ENCODE results near the gene DENND1C. TPM values are rescaled to one million over a fixed set of nuclear protein-coding genes. Genes with fewer than 3 reads are reported as not detected.

Gene DENND1C
- total RNA-seq, 2 donors from 2014 or later, result 92.1 to 105 TPM

GRCh38 chr19:6479836-6480398 lies 1.7 kb downstream of the DENND1C start:
- Mint-ChIP-seq H3K4me3 (peak overlapping the region; percentile 92 to 93), H3K36me3 (ENCODE audit: insufficient read depth in 2 of 2) (peaks cover 3 to 7% of the 10 kb centered on the region in 2 donors), H3K4me1 (ENCODE audit: low read depth) (peaks cover 24% of the 10 kb centered on the region), H3K27me3 (ENCODE audit: low read depth) (no peaks in the 10 kb centered on the region), H3K27ac (peak overlapping the region; percentile 90), H3K9me3 (no peaks in the 10 kb centered on the region)
- ATAC-seq (replicated peaks in 1 of 2) (no peak), DNase-seq (no peak)

GRCh38 chr19:6478815-6479214 lies 2.8 kb downstream of the DENND1C start:
- H3K4me3 Mint-ChIP-seq, result no peak overlapping the region
- ATAC-seq (replicated peaks in 1 of 2) (no peak), DNase-seq (no peak)
- H3K27ac Mint-ChIP-seq, result no peak overlapping the region
- H3K9me3 Mint-ChIP-seq, result no peaks in the 10 kb centered on the region
- peaks cover 3 to 10% of the 10 kb centered on the region in 2 donors for H3K36me3 Mint-ChIP-seq (ENCODE audit: insufficient read depth in 2 of 2)
- H3K4me1 Mint-ChIP-seq (ENCODE audit: low read depth), result peaks cover 24% of the 10 kb centered on the region
- no peaks in the 10 kb centered on the region for H3K27me3 Mint-ChIP-seq (ENCODE audit: low read depth)

- Mint-ChIP-seq H3K4me3 (no peak overlapping the region), H3K4me1 (ENCODE audit: low read depth) (peaks cover 18% of the 10 kb centered on the region), H3K27me3 (ENCODE audit: low read depth) (no peaks in the 10 kb centered on the region), H3K9me3 (no peaks in the 10 kb centered on the region), H3K36me3 (ENCODE audit: insufficient read depth in 2 of 2) (peaks cover 3 to 11% of the 10 kb centered on the region in 2 donors), H3K27ac (no peak overlapping the region)
- no peak for ATAC-seq (replicated peaks in 1 of 2)
- DNase-seq, result no peak
Observed at GRCh38 chr19:6476896-6477431, 4.6 kb downstream of the DENND1C start.

GRCh38 chr19:6476155-6476895 lies 5.3 kb downstream of the DENND1C start:
- ATAC-seq (replicated peaks in 1 of 2) (peak; percentile 82 to 83), DNase-seq (peak; percentile 63 to 84)
- no peak overlapping the region for H3K4me3 Mint-ChIP-seq
- H3K4me1 Mint-ChIP-seq (ENCODE audit: low read depth), result peaks cover 13% of the 10 kb centered on the region
- no peaks in the 10 kb centered on the region for H3K9me3 Mint-ChIP-seq
- H3K27me3 Mint-ChIP-seq (ENCODE audit: low read depth), result no peaks in the 10 kb centered on the region
- H3K27ac Mint-ChIP-seq, result no peak overlapping the region
- H3K36me3 Mint-ChIP-seq (ENCODE audit: insufficient read depth in 2 of 2), result peaks cover 3 to 11% of the 10 kb centered on the region in 2 donors

- ATAC-seq (replicated peaks in 1 of 2), result no peak
- Mint-ChIP-seq H3K4me1 (ENCODE audit: low read depth) (peaks cover 9% of the 10 kb centered on the region), H3K9me3 (no peaks in the 10 kb centered on the region)
Observed at GRCh38 chr19:6475321-6476108, 6.1 kb downstream of the DENND1C start.

GRCh38 chr19:6473647-6474046 lies 7.9 kb downstream of the DENND1C start:
- peaks cover 0 to 5% of the 10 kb centered on the region in 2 donors for H3K36me3 Mint-ChIP-seq (ENCODE audit: insufficient read depth in 2 of 2)

More at GRCh38 chr19:6475321-6476108, 6.1 kb downstream of the DENND1C start:
- Mint-ChIP-seq H3K36me3 (ENCODE audit: insufficient read depth in 2 of 2) (peaks cover 0 to 11% of the 10 kb centered on the region in 2 donors), H3K4me3 (no peak overlapping the region), H3K27me3 (ENCODE audit: low read depth) (no peaks in the 10 kb centered on the region), H3K27ac (no peak overlapping the region)
- no peak for DNase-seq

GRCh38 chr19:6472713-6473112 lies 8.9 kb downstream of the DENND1C start:
- ATAC-seq (replicated peaks in 1 of 2) (no peak), DNase-seq (no peak)
- no peaks in the 10 kb centered on the region for H3K9me3 Mint-ChIP-seq
- H3K27me3 Mint-ChIP-seq (ENCODE audit: low read depth), result no peaks in the 10 kb centered on the region
- H3K4me3 Mint-ChIP-seq, result no peak overlapping the region
- H3K36me3 Mint-ChIP-seq (ENCODE audit: insufficient read depth in 2 of 2), result peaks cover 0 to 7% of the 10 kb centered on the region in 2 donors
- H3K4me1 Mint-ChIP-seq (ENCODE audit: low read depth), result no peaks in the 10 kb centered on the region
- H3K27ac Mint-ChIP-seq, result no peak overlapping the region

More at GRCh38 chr19:6473647-6474046, 7.9 kb downstream of the DENND1C start:
- H3K4me1 Mint-ChIP-seq (ENCODE audit: low read depth), result no peaks in the 10 kb centered on the region
- no peak overlapping the region for H3K4me3 Mint-ChIP-seq
- DNase-seq (no peak), ATAC-seq (replicated peaks in 1 of 2) (no peak)
- H3K9me3 Mint-ChIP-seq, result no peaks in the 10 kb centered on the region
- no peaks in the 10 kb centered on the region for H3K27me3 Mint-ChIP-seq (ENCODE audit: low read depth)
- H3K27ac Mint-ChIP-seq, result peak overlapping the region; percentile 65

- no peaks in the 10 kb centered on the region for H3K9me3 Mint-ChIP-seq
- no peaks in the 10 kb centered on the region for H3K4me1 Mint-ChIP-seq (ENCODE audit: low read depth)
- peaks cover 0 to 6% of the 10 kb centered on the region in 2 donors for H3K36me3 Mint-ChIP-seq (ENCODE audit: insufficient read depth in 2 of 2)
- DNase-seq (no peak), ATAC-seq (replicated peaks in 1 of 2) (no peak)
- H3K4me3 Mint-ChIP-seq, result no peak overlapping the region
- no peak overlapping the region for H3K27ac Mint-ChIP-seq
- no peaks in the 10 kb centered on the region for H3K27me3 Mint-ChIP-seq (ENCODE audit: low read depth)
Observed at GRCh38 chr19:6471076-6471475, 10.5 kb downstream of the DENND1C start.

- peaks cover 0 to 6% of the 10 kb centered on the region in 2 donors for H3K36me3 Mint-ChIP-seq (ENCODE audit: insufficient read depth in 2 of 2)
- H3K27ac Mint-ChIP-seq, result no peak overlapping the region
- ATAC-seq (replicated peaks in 1 of 2) (no peak), DNase-seq (no peak)
- no peaks in the 10 kb centered on the region for H3K4me1 Mint-ChIP-seq (ENCODE audit: low read depth)
- no peaks in the 10 kb centered on the region for H3K9me3 Mint-ChIP-seq
- H3K27me3 Mint-ChIP-seq (ENCODE audit: low read depth), result no peaks in the 10 kb centered on the region
- no peak overlapping the region for H3K4me3 Mint-ChIP-seq
Observed at GRCh38 chr19:6470173-6470572, 11.4 kb downstream of the DENND1C start.

GRCh38 chr19:6467384-6467783 lies 14.2 kb downstream of the DENND1C start:
- ATAC-seq (replicated peaks in 1 of 2) (no peak), DNase-seq (no peak)
- H3K27ac Mint-ChIP-seq, result no peak overlapping the region
- H3K36me3 Mint-ChIP-seq (ENCODE audit: insufficient read depth in 2 of 2), result peaks cover 0 to 2% of the 10 kb centered on the region in 2 donors
- no peak overlapping the region for H3K4me3 Mint-ChIP-seq
- H3K27me3 Mint-ChIP-seq (ENCODE audit: low read depth), result no peaks in the 10 kb centered on the region
- H3K9me3 Mint-ChIP-seq, result no peaks in the 10 kb centered on the region
- peaks cover 6% of the 10 kb centered on the region for H3K4me1 Mint-ChIP-seq (ENCODE audit: low read depth)

GRCh38 chr19:6466526-6467248 lies 14.9 kb downstream of the DENND1C start:
- H3K9me3 Mint-ChIP-seq, result no peaks in the 10 kb centered on the region
- ATAC-seq (replicated peaks in 1 of 2), result no peak
- H3K4me3 Mint-ChIP-seq, result no peak overlapping the region
- no peaks in the 10 kb centered on the region for H3K27me3 Mint-ChIP-seq (ENCODE audit: low read depth)
- H3K27ac Mint-ChIP-seq, result no peak overlapping the region
- H3K36me3 Mint-ChIP-seq (ENCODE audit: insufficient read depth in 2 of 2), result peaks cover 0 to 2% of the 10 kb centered on the region in 2 donors
- H3K4me1 Mint-ChIP-seq (ENCODE audit: low read depth), result peaks cover 6% of the 10 kb centered on the region
- DNase-seq, result no peak

- Mint-ChIP-seq H3K4me3 (no peak overlapping the region), H3K27ac (no peak overlapping the region), H3K27me3 (ENCODE audit: low read depth) (no peaks in the 10 kb centered on the region)
Observed at GRCh38 chr19:6465663-6466062, 15.9 kb downstream of the DENND1C start.

More at GRCh38 chr19:6465663-6466062, 15.9 kb downstream of the DENND1C start:
- H3K4me1 Mint-ChIP-seq (ENCODE audit: low read depth), result peaks cover 6% of the 10 kb centered on the region
- DNase-seq (no peak), ATAC-seq (replicated peaks in 1 of 2) (no peak)
- H3K36me3 Mint-ChIP-seq (ENCODE audit: insufficient read depth in 2 of 2), result peaks cover 0 to 2% of the 10 kb centered on the region in 2 donors
- no peaks in the 10 kb centered on the region for H3K9me3 Mint-ChIP-seq
